DMS53 (cell line): ENCODE data around the gene SLC22A1.
"Not testable (repeated sequence)": the region's sequence is repeated elsewhere in the genome, so short reads cannot be mapped to it uniquely, and the experiment has no call there.

ENCODE experiments used
- DNase-seq: peaks from one replicate; lab custom pipeline; 2025; lab: John Stamatoyannopoulos, UW

SLC22A1 gene

DNA sequence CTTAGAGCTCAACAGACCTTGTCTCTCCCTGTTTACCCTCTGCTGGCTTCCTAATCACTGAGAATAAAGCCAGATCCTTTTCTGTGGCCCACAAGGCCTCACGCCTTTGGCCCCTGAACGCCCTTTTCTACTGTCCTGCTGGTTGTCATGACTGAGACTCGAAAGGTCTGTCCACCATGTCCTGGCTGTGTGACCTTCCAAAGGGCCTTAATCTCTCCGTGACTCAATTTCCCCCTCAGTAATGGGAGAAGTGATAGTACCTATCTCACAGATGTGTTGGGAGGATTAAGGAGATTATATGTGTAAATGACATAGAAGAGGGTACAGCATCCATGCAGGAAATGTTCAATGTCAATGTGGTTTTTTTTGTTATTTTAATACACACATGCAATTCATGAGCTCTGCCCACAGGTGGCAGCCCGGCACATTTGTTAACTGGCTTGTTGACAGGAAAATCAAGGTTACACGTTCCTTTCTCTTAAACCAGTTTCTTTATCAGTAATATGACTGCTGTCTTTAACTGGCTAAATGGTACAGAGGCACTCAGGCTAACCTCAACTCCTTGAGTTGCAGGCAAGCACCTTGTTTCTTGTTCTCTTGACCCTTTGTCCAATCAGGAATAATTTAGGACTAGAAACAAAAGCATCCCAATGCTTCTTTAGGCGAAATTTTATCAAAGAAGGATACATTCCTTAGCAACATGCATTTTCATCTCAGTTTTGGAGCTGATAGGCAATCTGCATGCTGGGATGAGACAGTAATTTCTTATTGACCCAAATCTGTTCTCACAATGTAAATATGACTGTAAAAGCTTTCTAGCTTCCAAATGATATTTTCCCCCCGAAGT is 16.6 kb downstream of the SLC22A1 start:
- DNase-seq, result peak; percentile 72

DNA sequence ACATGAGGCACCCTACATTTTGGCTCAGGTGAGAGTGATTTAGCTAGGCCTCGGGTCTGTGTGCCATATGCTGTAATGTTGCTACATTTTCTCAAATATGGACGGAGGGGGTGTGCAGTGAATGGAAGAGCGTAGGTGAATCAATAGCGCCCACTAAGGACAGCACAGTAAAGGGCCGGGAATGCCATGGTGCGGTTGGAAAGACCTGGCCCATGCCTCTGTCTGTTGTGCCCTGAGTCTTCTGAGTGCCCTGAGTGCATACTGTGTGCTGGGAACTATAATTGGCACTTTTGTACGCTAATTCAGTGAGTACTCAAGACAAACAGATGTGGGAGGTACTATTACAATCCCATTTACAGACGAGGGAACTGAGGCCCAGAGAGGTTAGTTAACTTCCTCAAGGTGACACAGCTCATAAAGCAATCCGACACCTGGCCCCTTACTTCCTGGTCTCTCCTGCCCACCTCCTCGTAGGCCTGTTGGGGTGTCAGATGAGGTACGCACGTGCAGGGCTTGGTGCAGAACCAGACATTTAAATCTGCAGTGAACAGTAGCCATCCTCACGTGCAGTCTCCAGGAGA is 17.3 kb downstream of the SLC22A1 start:
- DNase-seq, result no peak

DNA sequence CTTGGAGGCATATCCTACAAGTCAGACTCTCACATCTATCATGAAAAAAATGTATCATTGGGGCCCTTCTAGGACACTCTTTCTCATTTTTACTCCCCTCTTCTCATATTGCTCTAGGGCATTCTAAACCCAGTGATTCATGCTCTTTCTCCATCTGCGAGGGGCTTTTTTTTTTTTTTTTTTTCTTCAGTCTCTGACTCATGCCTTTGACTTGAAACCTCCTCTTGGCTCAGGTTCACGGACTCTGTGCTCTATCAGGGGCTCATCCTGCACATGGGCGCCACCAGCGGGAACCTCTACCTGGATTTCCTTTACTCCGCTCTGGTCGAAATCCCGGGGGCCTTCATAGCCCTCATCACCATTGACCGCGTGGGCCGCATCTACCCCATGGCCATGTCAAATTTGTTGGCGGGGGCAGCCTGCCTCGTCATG is 17.8 kb downstream of the SLC22A1 start:
- DNase-seq, result no peak

DNA sequence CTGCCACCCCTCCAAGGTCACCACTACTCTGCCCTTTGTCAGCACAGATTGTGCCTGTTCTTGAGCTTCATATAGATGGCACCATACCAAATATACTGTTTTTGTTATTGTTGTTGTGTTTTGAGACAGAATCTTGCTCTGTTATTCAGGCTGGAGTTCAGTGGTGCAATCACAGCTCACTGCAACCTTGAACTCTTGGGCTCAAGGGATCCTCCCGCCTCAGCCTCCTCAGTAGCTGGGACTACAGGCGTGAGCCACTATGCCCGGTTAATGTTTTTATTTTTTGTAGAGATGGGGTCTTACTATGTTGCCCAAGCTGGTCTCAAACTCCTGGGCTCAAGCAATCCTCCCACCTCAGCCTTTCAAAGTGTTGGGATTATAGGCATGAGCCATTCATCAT is 18.9 kb downstream of the SLC22A1 start:
- not testable (repeated sequence) for DNase-seq

DNA sequence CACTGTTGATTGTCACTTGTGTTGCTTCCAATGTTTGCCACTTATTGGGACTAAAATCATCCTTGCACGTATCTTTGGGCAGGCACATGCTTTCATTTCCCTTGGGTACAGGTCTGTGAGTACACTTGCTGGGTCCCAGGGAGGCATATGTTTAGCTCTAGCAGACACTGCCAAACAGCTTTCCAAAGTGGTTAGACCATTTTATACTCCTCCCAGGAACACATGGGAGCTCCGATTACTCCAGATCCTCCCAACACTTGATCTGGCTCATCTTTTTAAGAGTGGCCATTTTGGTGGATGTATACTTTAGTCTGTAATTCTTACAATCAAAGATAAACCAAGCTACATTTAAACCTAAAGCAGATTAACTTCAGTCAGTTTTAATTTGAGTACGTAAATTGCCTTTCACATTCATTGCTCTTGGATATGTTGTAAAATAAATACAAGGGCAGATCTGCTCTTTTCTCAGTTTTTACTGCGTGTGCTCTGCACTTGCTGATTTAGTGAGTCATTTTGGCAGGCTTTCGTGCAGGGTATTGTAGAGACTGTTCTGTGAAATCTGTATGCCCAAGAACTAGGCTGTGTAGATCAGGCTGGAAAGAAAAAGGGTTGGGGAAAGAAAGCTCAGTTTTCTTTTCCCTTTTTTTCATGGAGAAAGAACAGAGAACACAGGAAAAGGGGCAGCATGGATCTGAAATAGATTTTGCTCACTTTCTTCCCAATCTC is 19.5 kb downstream of the SLC22A1 start:
- DNase-seq, result no peak

DNA sequence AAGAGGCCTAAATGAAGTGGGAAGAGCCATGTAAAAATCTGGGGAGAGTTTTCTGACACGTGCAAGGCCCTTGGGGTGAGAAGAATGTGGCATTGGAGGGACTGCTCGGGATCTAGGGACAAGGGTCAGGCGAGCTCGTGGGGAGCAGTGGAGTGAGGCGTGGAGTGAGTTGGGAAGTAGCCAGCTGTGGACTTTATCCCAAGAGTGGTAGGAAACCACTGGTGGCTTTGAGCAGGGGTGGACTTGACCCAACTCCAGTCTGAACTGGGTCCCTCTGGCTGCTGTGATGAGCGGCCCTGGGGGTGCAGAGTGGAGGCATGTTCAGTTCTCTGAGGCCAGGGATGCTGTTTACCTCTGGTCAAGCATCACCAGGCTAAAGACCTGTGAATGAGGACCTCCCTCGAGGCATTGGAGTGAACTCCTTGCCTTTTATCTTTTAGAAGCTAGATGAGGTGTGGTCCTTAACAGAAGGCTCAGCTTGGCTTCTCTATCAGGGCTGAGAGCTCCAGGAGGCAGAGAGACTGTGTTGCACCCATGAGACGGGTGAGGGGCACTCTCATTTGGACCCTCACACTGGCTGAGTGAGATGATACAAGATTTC is 20.6 kb downstream of the SLC22A1 start:
- no peak for DNase-seq

DNA sequence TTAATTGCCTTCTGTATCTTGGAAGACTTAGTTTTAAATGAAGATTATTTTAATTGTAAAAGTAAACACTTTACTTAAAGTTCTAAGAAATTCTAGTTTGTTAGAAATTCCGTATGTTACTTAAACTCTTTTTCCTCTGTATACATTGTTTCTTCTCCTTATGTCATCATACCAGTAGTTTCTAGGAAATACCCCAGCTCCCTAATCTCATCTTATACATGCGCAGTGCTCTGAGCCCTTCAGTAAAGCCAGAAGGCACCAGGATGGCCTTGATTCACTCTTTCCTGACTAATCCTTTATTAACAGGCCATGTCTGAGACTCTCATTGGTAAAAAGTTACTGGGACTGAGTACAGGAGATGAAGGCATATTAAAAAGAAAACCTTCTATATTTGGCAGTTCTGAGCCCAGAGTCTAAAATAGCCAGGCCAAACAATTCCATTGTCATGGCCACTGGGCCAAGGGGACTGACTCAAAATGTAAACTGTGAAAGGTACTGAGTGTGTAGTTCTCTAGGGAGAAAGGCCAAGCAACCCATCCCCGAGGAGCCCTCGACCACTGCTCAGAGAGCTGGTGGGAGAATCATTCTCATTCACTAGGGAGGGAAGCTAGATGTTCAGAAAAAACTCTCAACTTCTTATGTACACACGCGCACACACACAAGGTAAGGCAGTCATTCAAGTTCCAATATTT is 25.0 kb downstream of the SLC22A1 start:
- no peak for DNase-seq

DNA sequence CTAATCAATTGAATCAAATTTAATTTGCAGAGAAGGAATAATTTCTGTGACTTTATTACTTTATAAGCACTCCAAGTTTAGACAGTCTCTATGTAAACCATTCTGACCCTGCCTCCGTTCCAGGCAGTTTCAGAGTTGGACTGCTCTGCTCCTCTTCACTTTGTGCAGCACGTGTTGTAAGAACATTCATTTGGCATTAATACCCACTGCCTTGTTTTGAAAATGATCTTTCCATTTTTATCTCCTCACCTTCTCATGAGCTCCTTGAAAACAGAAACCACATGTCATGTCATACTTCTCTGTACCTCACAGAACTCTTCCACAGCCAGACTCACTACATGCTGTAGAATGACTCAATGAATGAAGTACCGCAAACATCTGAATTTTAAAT is 25.5 kb downstream of the SLC22A1 start:
- no peak for DNase-seq

DNA sequence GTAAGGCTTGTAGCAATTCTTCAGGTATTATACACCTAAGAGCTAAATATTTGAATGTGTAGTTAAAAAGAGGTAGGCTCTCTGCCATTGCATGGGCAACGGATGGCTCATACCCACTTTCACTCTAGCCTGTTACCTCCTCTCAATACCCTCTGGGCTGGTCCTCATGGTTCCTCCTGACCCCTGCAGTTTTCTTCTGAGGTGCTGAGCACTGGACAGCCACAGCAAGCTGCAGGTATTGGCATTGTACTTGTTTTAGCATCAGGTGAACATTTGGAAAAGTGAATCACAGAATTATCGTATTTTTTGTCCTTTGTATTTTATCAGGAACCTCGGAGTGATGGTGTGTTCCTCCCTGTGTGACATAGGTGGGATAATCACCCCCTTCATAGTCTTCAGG is 32.9 kb downstream of the SLC22A1 start:
- no peak for DNase-seq

DNA sequence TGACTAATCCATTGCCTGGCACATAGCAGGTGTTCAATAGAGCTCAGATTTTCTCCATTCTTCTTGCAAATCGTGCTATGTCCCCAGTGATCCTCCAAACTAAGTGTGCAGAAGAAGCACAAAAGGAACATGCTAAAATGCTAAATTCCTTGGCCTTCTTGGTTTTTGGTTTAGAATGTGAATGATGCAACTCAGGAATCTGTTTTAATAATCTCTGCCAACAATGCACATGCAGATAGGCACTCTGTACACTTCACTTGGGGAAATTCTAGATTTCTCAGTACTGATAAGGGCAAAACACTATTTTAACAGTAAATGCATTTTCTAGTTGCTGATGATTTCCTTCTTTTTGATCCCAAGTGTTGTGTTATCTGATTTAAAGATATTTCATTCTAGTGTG is 35.2 kb downstream of the SLC22A1 start:
- no peak for DNase-seq

DNA sequence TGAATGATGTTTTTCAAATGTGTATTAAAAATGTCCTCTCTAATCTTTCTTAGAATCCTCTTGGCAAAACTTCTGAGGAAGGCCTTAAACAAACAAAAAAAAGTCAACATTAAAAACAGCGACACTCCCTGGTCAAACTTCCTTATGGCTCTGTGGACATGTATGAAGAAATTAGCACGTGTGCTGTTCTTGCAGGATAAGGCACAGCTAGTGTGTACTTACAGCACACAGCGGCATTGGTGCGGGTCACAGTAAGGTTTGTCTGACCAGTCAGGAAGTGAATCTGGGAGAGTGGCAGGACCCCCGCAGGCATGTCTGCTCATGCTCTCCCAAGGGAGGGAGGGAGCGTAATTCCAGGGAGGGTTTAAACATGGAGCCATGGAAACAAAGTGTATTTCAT is 38.8 kb downstream of the SLC22A1 start:
- DNase-seq, result no peak

DNA sequence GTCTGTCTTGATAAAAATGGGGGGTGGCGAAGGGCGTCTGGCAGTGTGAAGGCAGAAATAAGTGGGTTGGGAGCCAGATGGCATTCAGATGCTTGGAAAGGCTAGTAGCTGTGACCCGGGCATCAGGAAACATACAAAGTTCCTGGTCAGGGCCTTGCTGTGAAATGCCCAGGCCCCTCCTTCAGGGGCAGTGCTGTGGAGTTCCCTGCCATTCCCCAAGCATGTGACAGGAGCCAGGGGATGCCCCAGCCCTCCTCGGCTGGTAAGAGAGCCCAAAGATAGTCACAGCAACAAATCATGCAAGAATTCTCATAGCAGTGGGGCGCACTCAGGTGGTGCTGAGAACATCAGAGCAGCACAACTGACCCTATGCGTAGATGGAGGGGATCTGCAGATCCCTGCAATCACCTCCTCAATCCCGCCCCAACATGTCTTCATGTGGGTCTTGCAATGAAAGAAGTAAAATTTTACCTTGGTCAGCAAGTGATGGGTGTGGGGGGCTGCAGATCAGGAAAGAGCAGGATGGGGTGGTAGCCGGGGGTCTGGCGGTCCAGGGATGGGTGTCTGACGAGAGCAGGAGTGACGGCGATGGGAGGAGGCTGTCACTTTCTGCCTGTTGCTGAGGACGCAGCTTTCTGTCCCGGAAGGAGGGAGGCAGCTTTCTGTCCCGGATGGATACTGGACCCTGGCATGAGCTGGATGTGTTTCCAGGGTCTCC is 39.5 kb downstream of the SLC22A1 start:
- DNase-seq, result no peak

DNA sequence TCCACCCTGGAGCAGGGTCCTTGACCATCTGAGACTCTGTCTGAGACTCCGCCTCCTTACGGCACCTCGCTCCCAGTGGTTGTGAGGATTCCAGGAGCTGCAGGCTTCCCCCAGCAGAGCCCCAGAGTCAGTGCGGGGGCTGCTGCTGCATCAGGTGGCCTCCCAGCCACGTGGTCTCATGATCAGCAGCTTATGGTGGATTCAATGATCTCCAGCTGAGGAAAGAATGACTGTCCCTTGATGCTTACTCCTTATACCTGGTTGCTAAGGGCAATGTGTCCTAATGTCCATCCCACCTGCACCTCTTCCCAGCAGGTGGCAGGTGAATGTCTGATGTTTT is 40.0 kb downstream of the SLC22A1 start:
- DNase-seq, result no peak

DNA sequence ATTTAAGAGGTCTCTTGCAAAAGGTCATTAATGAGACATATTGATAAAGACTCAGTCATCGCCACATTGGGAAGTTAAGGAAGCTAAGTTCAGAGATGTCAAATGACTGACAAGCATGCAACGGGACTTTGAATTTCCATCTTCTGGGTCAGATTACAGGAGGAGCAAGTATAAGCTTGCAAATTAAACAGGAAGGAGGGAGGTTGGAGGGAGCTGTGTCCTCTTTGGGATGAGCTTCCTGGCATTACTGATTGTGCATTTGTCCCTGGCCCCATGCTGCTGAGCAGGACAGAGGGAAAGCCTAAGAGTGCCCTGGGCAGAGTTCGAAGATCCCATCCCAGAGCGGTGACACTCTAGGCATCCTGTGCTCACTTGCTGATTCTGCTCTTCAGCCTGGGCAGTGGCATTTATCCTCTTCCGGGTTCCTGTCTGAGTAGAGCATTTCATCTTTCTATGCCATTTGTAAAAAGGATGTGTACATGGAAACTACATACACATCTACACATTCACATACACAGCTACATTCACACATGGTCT is 40.5 kb downstream of the SLC22A1 start:
- no peak for DNase-seq

DNA sequence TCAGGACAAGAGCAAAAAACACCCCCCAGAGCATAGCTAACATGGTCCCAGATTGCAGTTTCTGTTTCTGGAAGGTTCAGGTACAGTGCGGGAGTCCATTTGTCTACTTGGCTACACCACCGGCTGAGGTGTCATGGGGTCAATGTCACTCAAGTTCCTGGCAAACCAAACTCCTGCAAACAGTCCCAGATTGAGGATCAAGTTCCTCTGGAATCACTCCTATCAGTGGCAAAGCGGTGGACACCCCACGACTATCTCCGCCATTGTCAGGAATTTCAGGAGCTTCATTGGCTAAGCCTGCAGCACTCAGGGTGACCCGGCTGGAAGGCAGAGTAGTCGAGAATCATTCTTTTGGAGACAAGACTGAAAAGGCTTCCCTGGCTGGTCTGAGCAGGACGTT is 41.8 kb downstream of the SLC22A1 start:
- no peak for DNase-seq

DNA sequence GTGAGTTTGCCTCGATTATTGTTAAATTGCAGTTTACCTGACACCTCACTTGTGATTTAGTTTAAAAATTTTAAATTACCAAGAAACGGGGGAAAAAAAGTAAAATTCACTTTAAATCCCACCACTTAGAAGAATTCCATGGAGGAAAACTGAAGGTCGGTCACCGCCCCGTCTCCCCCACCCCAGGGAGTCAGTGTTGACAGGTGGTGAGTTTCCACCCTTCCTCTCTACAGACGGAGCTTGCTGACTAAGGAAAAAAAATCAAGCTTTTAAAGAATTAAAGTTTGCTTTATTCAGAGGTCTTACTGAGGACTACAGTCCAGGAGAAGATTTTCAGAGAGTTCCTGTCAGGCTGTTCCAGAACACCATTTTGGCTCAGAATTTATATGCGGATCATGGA is 42.3 kb downstream of the SLC22A1 start:
- DNase-seq, result no peak

DNA sequence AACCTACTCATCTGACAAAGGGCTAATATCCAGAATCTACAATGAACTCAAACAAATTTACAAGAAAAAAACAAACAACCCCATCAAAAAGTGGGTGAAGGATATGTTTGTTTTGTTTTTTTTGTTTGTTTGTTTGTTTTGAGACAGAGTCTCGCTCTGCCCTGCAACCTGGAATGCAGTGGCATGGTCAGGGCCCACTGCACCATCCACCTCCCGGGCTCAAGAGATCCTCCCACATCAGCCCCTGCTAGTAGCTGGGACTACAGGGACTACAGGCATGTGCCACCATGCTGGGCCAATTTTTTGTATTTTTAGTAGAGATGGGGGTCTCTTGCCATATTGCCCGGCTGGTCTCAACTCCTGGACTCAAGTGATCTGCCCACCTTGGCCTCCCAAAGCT is 44.3 kb downstream of the SLC22A1 start:
- not testable (repeated sequence) for DNase-seq

DNA sequence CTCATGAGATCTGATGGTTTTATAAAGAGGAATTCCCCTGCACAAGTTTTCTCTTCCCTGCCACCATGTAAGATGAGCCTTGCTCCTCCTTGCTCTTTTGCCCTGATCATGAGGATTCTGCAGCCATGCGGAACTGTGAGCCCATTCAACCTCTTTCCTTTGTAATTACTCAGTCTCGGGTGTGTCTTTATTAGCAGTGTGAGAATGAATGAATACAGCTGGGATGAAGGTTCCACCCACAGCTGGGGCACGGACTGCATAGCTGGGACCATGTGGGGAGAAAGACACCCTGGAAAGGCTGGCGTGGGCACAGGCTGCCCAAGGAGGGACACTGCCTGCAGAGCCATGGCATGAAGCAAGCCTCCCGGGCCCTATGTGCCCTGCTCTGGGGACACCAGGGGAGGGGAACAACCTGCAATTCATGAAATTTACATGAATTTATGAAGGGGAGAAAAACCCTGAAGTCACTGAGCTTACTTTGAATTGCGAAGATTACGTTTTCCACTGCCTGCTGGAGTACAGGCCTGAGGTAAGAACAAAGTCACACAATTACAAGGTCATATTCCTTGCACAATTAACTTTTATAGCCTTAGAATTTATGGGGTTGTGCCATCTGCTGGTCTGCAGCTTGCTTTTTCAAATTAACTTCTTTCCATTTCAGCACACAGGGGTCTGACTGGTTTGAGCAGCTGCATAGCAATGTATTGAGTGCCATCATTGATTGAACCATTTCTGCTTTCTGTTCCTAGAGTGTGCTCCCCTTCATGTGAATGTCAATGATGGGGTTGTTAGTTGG is 46.2 kb downstream of the SLC22A1 start:
- DNase-seq, result peak; percentile 20

DNA sequence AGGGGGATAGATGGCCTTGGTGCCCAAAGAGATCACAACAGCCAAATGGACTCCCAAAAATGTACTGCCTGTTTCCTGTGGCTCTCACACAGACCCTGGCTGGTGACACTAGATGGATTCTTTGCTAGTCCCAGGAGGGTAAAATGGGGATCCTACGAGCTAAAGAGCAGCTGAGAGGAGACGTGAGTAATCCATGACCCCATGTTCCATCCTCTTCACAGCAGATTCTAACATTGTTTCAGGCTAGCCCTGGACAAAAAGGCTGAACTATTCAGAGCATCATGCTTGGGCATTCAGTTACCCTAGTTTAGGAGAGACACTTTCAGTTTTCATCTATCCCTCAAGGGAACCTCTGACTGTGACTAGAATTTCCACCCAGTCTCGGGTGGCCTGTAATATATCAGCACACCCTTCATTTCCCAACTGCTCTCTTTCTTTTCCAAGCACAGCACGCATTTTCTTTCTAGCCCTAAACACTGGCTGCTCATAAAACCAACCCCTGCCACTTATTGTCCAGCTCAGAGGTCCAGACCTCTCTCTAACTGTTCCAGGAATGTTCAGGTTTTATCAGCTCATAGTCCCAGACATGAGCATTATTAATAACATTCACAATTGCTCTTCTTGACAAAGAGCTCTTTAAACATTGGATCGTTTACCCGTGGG is 48.5 kb downstream of the SLC22A1 start:
- no peak for DNase-seq

DNA sequence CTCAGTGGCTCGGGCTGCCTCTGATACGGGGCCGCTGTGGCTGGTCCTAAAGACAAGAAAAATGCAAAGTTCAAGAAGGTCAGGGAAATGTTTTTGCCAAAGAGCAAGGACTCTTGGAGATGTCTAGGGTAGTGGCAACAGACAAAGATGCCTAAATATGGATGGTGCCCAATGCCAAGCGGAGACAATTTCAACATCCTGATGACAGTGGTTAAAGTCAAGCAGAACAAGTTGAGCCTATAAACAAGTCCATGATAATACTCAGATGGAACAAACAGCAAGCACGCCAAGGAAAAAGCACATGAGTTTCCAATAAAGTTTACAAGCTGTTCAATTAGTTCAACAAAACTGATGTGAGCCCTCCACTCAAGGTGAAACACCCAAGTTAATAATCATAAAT is 51.1 kb downstream of the SLC22A1 start:
- DNase-seq, result no peak
